Upper lobe of left lung (tissue), 6 donors: ENCODE data around the gene MACIR. TPM values are rescaled to one million over a fixed set of nuclear protein-coding genes. Genes with fewer than 3 reads are reported as not detected.

Experiments
- ATAC-seq, 2 donors: fragments of 200-7000 bp; cut with Tn5 transposase; one replicate each; pipeline ENCODE4 v1.9.1; 2022; ENCODE audit warnings: mild to moderate bottlenecking in 2 of 2, moderate library complexity in 2 of 2; ENCODE audit not compliant: low FRiP score in 2 of 2
- DNase-seq, 2 donors: peaks; one replicate each; pipeline ENCODE4 v3.0.0-alpha.2; 2019 to 2020
- H3K27ac ChIP-seq, 4 donors: fragments of 200-600 bp; sonication (generic); one replicate each; pipeline ENCODE4 v1.5.1; 2016 to 2019
- H3K27me3 ChIP-seq, 4 donors: fragments of 200-600 bp; sonication (generic); one replicate each; pipeline ENCODE4 v1.5.1; 2017 to 2019
- H3K36me3 ChIP-seq, 4 donors: fragments of 200-600 bp; sonication (generic); one replicate each; pipeline ENCODE4 v1.5.1; 2016 to 2019
- H3K4me1 ChIP-seq, 4 donors: fragments of 200-600 bp; sonication (generic); one replicate each; pipeline ENCODE4 v1.5.1; 2018 to 2019
- H3K4me3 ChIP-seq, 4 donors: fragments of 200-600 bp; sonication (generic); one replicate each; pipeline ENCODE4 v1.5.1; 2017 to 2019; ENCODE audit warnings: mild to moderate bottlenecking in 2 of 4, moderate library complexity in 1 of 4
- H3K9me3 ChIP-seq, 4 donors: fragments of 200-600 bp; sonication (generic); one replicate each; pipeline ENCODE4 v1.5.1; 2018 to 2019
- CTCF ChIP-seq, 6 experiments: fragments of 450-650 bp in 4 of 6; fragments of 200-600 bp in 2 of 6; sonication (generic) in 2 of 6; IDR thresholded peaks; one replicate each; pipeline ENCODE4 v1.5.1; 2016 to 2019; ENCODE audit warnings: antibody characterized with exemption in 6 of 6
- EP300 ChIP-seq, 4 donors: sonication (generic); formaldehyde crosslinking; IDR thresholded peaks; one replicate each; pipeline ENCODE4 v1.5.1; 2017; ENCODE audit warnings: antibody characterized with exemption in 4 of 4, control low read depth in 2 of 4
- POLR2A ChIP-seq, 4 donors: fragments of 450-650 bp; IDR thresholded peaks; one replicate each; pipeline ENCODE4 v1.5.1; 2016 to 2017; ENCODE audit warnings: antibody characterized with exemption in 4 of 4, mild to moderate bottlenecking in 2 of 4
- POLR2AphosphoS5 ChIP-seq, 2 donors: sonication (generic); formaldehyde crosslinking; IDR thresholded peaks; one replicate each; pipeline ENCODE4 v1.5.1; 2017; ENCODE audit warnings: antibody characterized with exemption in 2 of 2
- WGBS, 2 donors: methylation state at CpG; one replicate each; pipeline ENCODE4 v1.1.5; 2017 to 2018; 5-methylcytosine and 5-hydroxymethylcytosine counted together
- total RNA-seq, 6 donors: library from RNA; depleted of rRNA in 4 of 6; stranded (reverse); fragments of >200 nt in 4 of 6; gene quantifications; one replicate each; pipeline versions ENCODE4 v1.1.0 to v1.2.1, GENCODE V29; 2016 to 2021
- donor health status: DM: no; HTN: no; CAD: no; lungs with moderate emphysema.
- donor health status: DM: no; HTN: yes; CAD: no; lungs with severe emphysema.

Gene MACIR, protein sequence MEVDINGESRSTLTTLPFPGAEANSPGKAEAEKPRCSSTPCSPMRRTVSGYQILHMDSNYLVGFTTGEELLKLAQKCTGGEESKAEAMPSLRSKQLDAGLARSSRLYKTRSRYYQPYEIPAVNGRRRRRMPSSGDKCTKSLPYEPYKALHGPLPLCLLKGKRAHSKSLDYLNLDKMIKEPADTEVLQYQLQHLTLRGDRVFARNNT
- 10 to 100 TPM in 1 of 6 donors, 1 to 10 TPM in 5; 2.6 to 12.5 (median 6.8) TPM for total RNA-seq

DNA sequence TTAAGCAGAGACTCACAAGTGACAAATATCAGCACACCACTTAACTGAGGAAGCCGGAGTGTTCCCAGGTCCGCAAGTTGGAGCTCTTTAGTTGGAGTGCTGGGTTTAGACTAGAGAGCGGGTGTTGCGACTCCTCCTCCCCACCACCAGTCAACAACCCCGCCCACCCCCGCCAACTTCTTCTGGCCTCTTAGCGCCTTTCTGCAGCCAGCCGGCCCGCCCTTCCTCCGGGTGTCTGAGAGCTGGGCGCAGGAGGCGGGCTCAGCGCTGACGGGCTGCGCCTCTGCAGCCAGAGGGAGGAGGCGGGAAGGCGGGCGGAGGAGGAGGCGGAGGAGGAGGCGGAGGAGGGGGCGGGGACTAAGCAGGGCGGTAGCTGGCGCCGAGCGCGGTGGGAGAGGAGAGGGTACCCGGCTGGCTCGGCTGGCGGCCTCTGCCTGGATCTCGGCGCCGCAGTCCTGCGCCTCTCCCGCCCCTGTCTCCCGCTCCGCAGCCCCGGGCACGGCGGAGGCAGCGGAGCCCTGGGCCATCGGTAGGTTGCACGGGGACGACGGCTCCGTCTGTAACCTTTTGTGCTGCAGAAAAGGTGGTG, at the start of gene MACIR:
MACIR (plus strand) TSS at position 396 of the 589 bp plus-strand sequence. CDS start 17,157 bp downstream, outside the sequence.
- H3K4me1 ChIP-seq, result peaks cover 5 to 27% (median 25%) of the 10 kb centered on the region in 4 donors
- H3K27ac ChIP-seq, result peak within 1 kb of the TSS; percentile 84 to 90 (median 89)
- TF ChIP-seq POLR2AphosphoS5 (IDR thresholded peaks at IDR 0.05) (peak in 1 of 2 donors; percentile 76), POLR2A (IDR thresholded peaks at IDR 0.05) (peak in 3 of 4 donors; percentile 38 to 77 (median 73)), CTCF (IDR thresholded peaks at IDR 0.05) (no peak), EP300 (IDR thresholded peaks at IDR 0.05) (peak in 1 of 4 donors; percentile 24)
- DNase-seq (peak; percentile 96 to 99), ATAC-seq (peak; percentile 98 to 99)
- peak within 1 kb of the TSS; percentile 70 to 96 (median 89) for H3K4me3 ChIP-seq
- H3K27me3 ChIP-seq, result no peaks in the 10 kb centered on the region
- 0 to 1% methylated on average over 4 to 32 of the region's 45 CpGs for WGBS, 2 donors
- no peaks in the 10 kb centered on the region for H3K36me3 ChIP-seq
- no peaks in the 10 kb centered on the region for H3K9me3 ChIP-seq

GRCh38 chr5:103209065-103209464, 49.5 kb upstream of the MACIR start:
- ATAC-seq, result no peak

GRCh38 chr5:103210952-103211351, 47.6 kb upstream of the MACIR start:
- Histone ChIP-seq H3K27ac (no peak overlapping the region), H3K36me3 (peaks cover 0 to 10% (median 0%) of the 10 kb centered on the region in 4 donors), H3K4me3 (no peak overlapping the region), H3K27me3 (no peaks in the 10 kb centered on the region), H3K9me3 (no peaks in the 10 kb centered on the region), H3K4me1 (peaks cover 0 to 4% (median 0%) of the 10 kb centered on the region in 4 donors)
- WGBS, 2 donors, result 95% methylated on average over 2 of the region's 2 CpGs
- TF ChIP-seq POLR2A (IDR thresholded peaks at IDR 0.05) (no peak), EP300 (IDR thresholded peaks at IDR 0.05) (no peak), POLR2AphosphoS5 (IDR thresholded peaks at IDR 0.05) (no peak), CTCF (IDR thresholded peaks at IDR 0.05) (no peak)
- DNase-seq (no peak), ATAC-seq (no peak)

More at GRCh38 chr5:103209065-103209464, 49.5 kb upstream of the MACIR start:
- DNase-seq, result no peak
- Histone ChIP-seq H3K4me1 (peaks cover 0 to 4% (median 0%) of the 10 kb centered on the region in 4 donors), H3K4me3 (no peak overlapping the region), H3K27ac (no peak overlapping the region), H3K27me3 (no peaks in the 10 kb centered on the region), H3K36me3 (peaks cover 0 to 18% (median 0%) of the 10 kb centered on the region in 4 donors), H3K9me3 (no peaks in the 10 kb centered on the region)
- TF ChIP-seq POLR2AphosphoS5 (IDR thresholded peaks at IDR 0.05) (no peak), CTCF (IDR thresholded peaks at IDR 0.05) (no peak), POLR2A (IDR thresholded peaks at IDR 0.05) (no peak), EP300 (IDR thresholded peaks at IDR 0.05) (no peak)

DNA sequence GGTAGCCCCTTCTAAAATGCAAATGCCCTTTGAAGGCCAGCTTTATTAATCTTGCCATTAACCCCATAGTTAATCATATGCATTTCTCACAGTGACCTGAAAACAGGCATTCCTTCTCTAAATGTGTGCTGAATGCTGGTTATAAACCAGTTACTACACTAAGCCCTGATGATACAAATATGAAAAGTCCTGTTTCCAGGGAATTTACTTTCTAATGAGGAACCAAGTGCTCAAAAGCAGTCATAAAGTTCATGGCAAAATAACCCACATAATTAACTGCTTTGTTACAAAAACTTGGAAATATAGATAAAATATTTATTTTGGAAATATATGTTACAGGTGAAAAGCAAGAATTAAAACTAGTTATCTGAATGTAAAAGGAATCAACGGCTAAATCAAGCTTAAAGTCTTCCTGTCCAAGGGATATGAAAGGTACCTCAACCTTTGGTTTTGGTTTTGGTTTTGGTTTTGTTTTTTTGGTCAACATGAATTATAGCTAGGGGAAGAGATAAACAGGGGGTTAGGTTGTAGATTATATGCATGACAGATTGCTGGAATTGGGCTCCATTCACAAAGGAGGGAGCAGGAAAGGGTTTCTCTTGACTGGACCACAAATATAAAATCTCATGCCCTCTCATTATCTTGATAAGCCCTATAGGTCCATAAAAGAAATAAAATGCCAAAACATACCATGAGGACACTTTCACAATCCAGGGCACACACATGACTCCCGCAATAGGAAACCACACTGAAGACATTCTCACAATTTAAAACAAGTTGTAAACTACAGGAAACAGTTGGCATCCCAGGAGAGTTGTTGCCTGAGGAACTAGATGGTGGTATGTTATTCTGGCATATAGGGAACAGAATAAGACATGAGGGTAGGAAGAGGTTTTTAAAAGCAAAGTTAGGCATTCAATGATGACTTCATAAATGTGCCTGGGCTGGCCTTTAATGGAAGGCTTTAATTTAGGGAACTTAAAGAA, 46.7 kb upstream of the MACIR start:
- Histone ChIP-seq H3K9me3 (no peaks in the 10 kb centered on the region), H3K36me3 (peaks cover 0 to under 1% (median 0%) of the 10 kb centered on the region in 4 donors), H3K27ac (no peak overlapping the region), H3K4me1 (peaks cover 0 to 4% (median 0%) of the 10 kb centered on the region in 4 donors), H3K4me3 (no peak overlapping the region), H3K27me3 (no peaks in the 10 kb centered on the region)
- ATAC-seq (no peak), DNase-seq (no peak)
- no peak for TF ChIP-seq POLR2AphosphoS5 (IDR thresholded peaks at IDR 0.05)
- TF ChIP-seq EP300 (IDR thresholded peaks at IDR 0.05), result no peak
- no peak for TF ChIP-seq CTCF (IDR thresholded peaks at IDR 0.05)
- 42 to 59% methylated on average over 2 of the region's 2 CpGs for WGBS, 2 donors
